Central memory CD4-positive, alpha-beta T cell (primary cell): ENCODE data around the gene CENPL.

ENCODE experiments used
- DNase-seq: peaks from one replicate; pipeline ENCODE4 v3.0.0; 2022

Gene CENPL

DNA sequence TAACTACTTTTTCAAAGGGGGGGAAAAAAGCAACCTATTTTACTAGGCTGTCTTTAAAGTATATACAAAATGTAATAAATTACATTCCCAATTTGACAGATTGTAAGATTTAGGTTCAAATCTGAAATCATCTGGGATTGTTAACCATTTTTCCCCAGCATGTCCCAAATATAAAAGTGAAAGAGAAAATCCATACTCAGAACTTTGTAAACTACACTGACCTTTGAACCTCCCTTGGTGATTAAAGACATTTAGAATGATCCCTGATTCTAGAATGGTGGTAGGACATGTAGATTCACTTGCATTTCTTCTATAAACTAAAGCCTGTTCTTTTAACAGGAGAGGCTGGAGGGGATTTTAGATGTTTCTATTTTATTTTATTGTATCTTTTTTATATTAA is 70.9 kb downstream of the CENPL start:
- DNase-seq: no peak
